Thyroid gland (tissue), 4 donors: ENCODE data around the gene SCG2. TPM values are rescaled to one million over a fixed set of nuclear protein-coding genes. Genes with fewer than 3 reads are reported as not detected.

ENCODE experiments used
- DNase-seq, 2 donors: peaks; one replicate each; pipeline ENCODE4 v3.0.0-alpha.2; 2019
- H3K27ac ChIP-seq, 3 donors: fragments of 200-600 bp; sonication (generic); 1 replicate in 2 of 3; 2 replicates in 1 of 3; pipeline ENCODE4 v1.5.1; 2016 to 2019; ENCODE audit warnings: mild to moderate bottlenecking in 1 of 3, moderate library complexity in 1 of 3
- H3K27me3 ChIP-seq: fragments of 200-600 bp; sonication (generic); one replicate; pipeline ENCODE4 v1.5.1; 2019
- H3K36me3 ChIP-seq, 2 donors: fragments of 200-600 bp; sonication (generic); one replicate each; pipeline ENCODE4 v1.5.1; 2016 to 2019
- H3K4me1 ChIP-seq, 2 donors: fragments of 200-600 bp; sonication (generic); one replicate each; pipeline ENCODE4 v1.5.1; 2017 to 2019
- H3K4me3 ChIP-seq, 3 donors: fragments of 200-600 bp; sonication (generic); replicated peaks in 1 of 3; 1 replicate in 2 of 3; 2 replicates in 1 of 3; pipeline ENCODE4 v1.5.1; 2016; ENCODE audit warnings: mild to moderate bottlenecking in 1 of 3
- H3K9me3 ChIP-seq: fragments of 200-600 bp; sonication (generic); one replicate; pipeline ENCODE4 v1.5.1; 2017
- CTCF ChIP-seq, 6 experiments: fragments of 200-600 bp in 3 of 6; fragments of 450-650 bp in 3 of 6; sonication (generic) in 3 of 6; IDR thresholded peaks; one replicate each; pipeline ENCODE4 v1.5.1; 2016 to 2019; ENCODE audit warnings: antibody characterized with exemption in 6 of 6, mild to moderate bottlenecking in 2 of 6, inconsistent platforms in 1 of 6, moderate library complexity in 1 of 6
- POLR2A ChIP-seq, 2 donors: fragments of 450-650 bp; IDR thresholded peaks; one replicate each; pipeline ENCODE4 v1.6.1; 2017; ENCODE audit warnings: antibody characterized with exemption in 2 of 2, mild to moderate bottlenecking in 2 of 2, moderate library complexity in 1 of 2
- WGBS, 2 donors: methylation state at CpG; one replicate each; pipeline ENCODE4 v1.1.5; 2017; 5-methylcytosine and 5-hydroxymethylcytosine counted together
- intact Hi-C: fragments of 100-400 bp; cut with DNase I; formaldehyde crosslinking; loops from one replicate; pipeline ENCODE4 v1.15.1; 2023
- total RNA-seq, 4 donors: library from RNA; depleted of rRNA; stranded (reverse); fragments of >200 nt; gene quantifications; one replicate each; pipeline ENCODE4 v1.2.3, GENCODE V29; 2016

The SCG2 gene
- total RNA-seq, 4 donors from 2014 or later: 0.78 to 11.1 (median 3.1) TPM

GRCh38 chr2:223604231-223604630 is 2.1 kb upstream of the SCG2 start:
- H3K4me3 ChIP-seq: no peak overlapping the region
- intact Hi-C loops: no loop called here
- no peaks in the 10 kb centered on the region for H3K4me1 ChIP-seq
- no peak for DNase-seq
- TF ChIP-seq CTCF (IDR thresholded peaks at IDR 0.05) (no peak), POLR2A (IDR thresholded peaks at IDR 0.05) (no peak)
- no peaks in the 10 kb centered on the region for H3K27me3 ChIP-seq
- no peak overlapping the region for H3K27ac ChIP-seq
- 36 to 59% methylated on average over 2 of the region's 2 CpGs for WGBS, 2 donors
- H3K9me3 ChIP-seq: no peaks in the 10 kb centered on the region
- H3K36me3 ChIP-seq: no peaks in the 10 kb centered on the region

- H3K9me3 ChIP-seq: no peaks in the 10 kb centered on the region
- 74 to 75% methylated on average over 2 of the region's 2 CpGs for WGBS, 2 donors
- no peak overlapping the region for H3K27ac ChIP-seq
- no peaks in the 10 kb centered on the region for H3K4me1 ChIP-seq
- DNase-seq: no peak
- H3K27me3 ChIP-seq: no peaks in the 10 kb centered on the region
- intact Hi-C loops: no loop called here
- no peaks in the 10 kb centered on the region for H3K36me3 ChIP-seq
- H3K4me3 ChIP-seq: no peak overlapping the region
- no peak for TF ChIP-seq CTCF (IDR thresholded peaks at IDR 0.05)
- TF ChIP-seq POLR2A (IDR thresholded peaks at IDR 0.05): no peak
Measured at GRCh38 chr2:223602972-223603371, 811 bp upstream of the SCG2 start.

- DNase-seq: no peak
- TF ChIP-seq CTCF (IDR thresholded peaks at IDR 0.05): no peak
- no peak for TF ChIP-seq POLR2A (IDR thresholded peaks at IDR 0.05)
- Histone ChIP-seq H3K27me3 (no peaks in the 10 kb centered on the region), H3K36me3 (no peaks in the 10 kb centered on the region), H3K4me1 (no peaks in the 10 kb centered on the region), H3K9me3 (no peaks in the 10 kb centered on the region), H3K4me3 (no peak overlapping the region), H3K27ac (no peak overlapping the region)
- intact Hi-C loops: no loop called here
Measured at GRCh38 chr2:223601018-223601417, 1.1 kb downstream of the SCG2 start.

GRCh38 chr2:223599640-223600380 is 2.4 kb downstream of the SCG2 start:
- no peaks in the 10 kb centered on the region for H3K4me1 ChIP-seq
- intact Hi-C loops: no loop called here
- 69 to 76% methylated on average over 6 of the region's 6 CpGs for WGBS, 2 donors
- H3K27ac ChIP-seq: no peak overlapping the region
- H3K27me3 ChIP-seq: no peaks in the 10 kb centered on the region
- no peaks in the 10 kb centered on the region for H3K36me3 ChIP-seq
- no peak for DNase-seq
- H3K9me3 ChIP-seq: no peaks in the 10 kb centered on the region
- no peak overlapping the region for H3K4me3 ChIP-seq
- no peak for TF ChIP-seq POLR2A (IDR thresholded peaks at IDR 0.05)
- no peak for TF ChIP-seq CTCF (IDR thresholded peaks at IDR 0.05)

GRCh38 chr2:223598994-223599639 is 3.0 kb downstream of the SCG2 start:
- Histone ChIP-seq H3K4me3 (no peak overlapping the region), H3K36me3 (no peaks in the 10 kb centered on the region), H3K27me3 (no peaks in the 10 kb centered on the region), H3K9me3 (no peaks in the 10 kb centered on the region), H3K4me1 (no peaks in the 10 kb centered on the region), H3K27ac (no peak overlapping the region)
- DNase-seq: no peak
- TF ChIP-seq CTCF (IDR thresholded peaks at IDR 0.05) (no peak), POLR2A (IDR thresholded peaks at IDR 0.05) (no peak)
- 82 to 83% methylated on average over 2 of the region's 2 CpGs for WGBS, 2 donors
- intact Hi-C loops: no loop called here
